Stimulated activated CD8-positive, alpha-beta memory T cell treated with anti-CD3 and anti-CD28 coated beads, Interleukin-7, amount 100 ng/mL, for 4 hours (primary cell): ENCODE data around the gene ZNF143.
"Not testable (repeated sequence)": the region's sequence is repeated elsewhere in the genome, so short reads cannot be mapped to it uniquely, and the experiment has no call there.

Experiments
- DNase-seq, 2 donors: peaks; one replicate each; pipeline ENCODE4 v3.0.0-alpha.2; 2020; ENCODE audit warnings: low read depth in 2 of 2

ZNF143 gene

DNA sequence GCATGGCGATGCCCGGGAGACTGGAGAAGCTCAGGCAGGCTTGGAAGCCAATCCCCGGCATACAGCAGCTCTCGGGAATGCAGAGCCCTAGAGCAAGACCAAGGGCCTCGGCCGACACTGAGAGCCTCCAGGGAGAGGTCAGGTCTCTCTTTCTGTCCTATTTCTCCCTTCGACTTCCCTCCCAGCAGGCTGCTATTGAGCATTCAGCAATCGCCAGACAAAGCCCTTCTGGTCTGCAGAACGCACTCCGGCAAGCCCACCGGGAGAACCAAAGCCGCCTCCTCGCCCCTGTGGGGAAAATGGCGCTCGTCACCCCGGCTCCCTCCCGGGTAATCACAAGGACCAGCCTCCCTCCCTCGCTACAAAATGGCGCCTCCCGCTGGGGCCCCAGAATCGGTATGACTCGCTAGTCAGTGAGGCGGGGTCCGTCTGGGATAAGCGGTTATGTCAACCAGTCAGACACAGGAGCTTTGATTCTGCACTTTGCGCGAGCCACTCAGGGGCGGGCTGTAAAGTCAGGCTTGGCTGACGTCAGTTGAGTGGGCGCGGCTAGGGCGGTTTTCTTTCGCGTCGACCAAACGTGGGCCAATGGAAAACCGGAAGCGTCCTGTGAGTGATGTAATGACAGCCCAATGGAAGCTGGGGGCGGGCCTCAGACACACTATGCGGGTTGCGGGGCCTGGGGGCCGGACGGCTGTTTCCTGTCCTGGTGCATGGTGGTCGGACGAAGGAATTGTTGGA is at the start of gene ZNF143:
Gene ZNF143, plus strand, starts transcription at position 691 of the 741 bp plus-strand sequence. CDS start 10,297 bp downstream, outside the sequence.
- peak; percentile 99 to 100 for DNase-seq

DNA sequence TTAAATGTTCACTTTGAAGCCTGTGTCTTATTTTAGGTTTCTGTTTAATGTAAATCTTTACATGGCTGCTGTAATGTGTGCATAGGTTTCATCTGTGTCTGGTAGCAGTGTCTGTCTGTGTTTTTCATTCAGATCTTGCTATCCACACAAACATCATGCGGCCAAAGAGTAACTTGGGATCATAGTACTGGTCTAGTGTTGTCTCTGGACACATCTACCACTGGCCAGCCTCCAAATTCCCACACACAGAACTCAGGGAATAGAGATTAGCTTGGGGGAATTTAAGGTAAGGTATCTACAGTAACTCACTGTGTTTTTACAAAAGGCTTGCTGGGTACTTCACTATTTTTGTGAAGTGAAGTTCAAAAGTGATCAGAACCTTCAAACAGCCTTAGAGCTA is 32.1 kb upstream of the ZNF143 start:
- DNase-seq, result no peak

DNA sequence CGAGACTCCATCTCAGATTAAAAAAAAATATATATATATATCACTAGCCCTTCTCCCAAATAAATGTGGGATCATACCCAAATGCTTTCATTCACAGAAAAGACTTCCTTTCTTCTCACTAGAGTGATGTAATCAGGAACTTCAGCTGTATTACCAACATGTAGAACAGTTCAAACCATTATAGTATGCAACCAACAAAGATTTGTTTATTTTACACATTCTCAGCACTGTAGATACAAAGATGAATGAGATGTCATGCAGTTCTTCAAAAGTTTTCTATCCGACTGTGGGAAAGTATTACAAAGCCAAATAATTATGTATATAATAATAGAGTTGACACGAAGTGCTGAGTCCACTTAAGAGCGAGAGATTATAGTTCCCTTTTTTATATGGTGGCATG is 22.2 kb upstream of the ZNF143 start:
- no peak for DNase-seq

DNA sequence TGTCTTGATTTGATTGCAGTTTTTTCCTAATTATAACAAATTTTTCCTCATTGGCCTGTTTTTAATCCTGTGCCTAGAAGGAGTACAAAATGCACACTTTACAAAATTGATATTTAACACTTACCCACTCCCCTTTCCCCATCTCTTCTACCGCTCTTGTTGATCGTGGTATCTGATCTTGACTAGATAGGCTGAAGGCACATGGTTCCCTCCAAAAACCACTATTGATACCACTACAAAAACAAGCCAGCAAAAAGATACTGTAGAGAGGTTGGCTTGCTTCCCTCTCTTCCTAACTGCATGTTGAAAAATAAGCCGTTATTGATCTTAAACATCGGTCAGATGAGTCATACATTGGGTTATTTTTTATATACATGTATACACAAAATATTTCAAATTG is 14.6 kb upstream of the ZNF143 start:
- DNase-seq, result no peak

DNA sequence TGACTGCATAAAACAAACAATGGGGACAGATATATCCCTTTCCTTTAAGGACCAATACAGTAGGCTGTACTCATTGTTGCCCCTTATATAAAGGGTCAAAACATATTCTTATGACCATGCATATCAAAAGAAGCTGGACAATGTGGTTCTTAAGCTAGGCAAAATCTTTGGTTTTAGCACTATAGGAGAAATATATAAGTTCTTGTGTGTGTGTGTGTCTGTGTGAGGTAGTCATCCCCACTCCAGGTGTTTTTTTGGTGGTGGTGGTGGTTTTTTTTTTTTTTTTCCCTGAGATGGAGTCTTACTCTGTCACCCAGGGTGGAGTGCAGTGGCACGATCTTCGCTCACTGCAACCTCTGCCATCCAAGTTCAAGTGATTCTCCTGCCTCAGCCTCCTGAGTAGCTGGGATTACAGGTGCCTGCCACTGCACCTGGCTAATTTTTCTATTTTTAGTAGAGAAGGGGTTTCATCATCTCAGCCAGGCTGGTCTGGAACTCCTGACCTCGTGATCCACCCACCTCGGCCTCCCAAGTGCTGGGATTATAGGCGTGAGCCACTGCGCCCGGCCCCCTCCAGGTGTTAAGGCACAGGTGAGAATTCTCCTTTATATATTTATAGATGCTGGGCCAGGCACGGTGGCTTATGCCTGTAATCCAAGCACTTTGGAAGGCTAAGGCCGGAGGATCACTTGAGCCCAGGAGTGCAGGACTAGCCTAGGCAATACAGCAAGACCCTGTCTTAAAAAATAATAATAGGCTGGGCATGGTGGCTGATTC is 12.0 kb upstream of the ZNF143 start:
- DNase-seq, result no peak

DNA sequence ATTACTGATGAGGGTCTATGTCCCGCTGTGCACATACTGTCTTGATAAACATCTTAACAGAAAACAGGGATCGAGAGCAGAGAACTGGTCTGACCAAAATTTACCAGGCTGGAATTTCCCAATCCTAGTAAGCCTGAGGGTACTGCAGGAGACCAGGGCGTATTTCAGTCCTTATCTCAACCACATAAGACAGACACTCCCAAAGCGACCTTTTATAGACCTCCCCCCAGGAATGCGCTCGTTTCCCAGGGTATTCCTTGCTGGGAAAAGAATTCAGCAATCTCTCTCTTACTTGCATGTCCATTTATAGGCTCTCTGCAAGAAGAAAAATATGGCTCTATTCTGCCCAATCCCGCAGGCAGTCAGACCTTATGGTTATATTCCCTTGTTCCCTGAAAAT is 8.8 kb upstream of the ZNF143 start:
- DNase-seq, result not testable (repeated sequence)

DNA sequence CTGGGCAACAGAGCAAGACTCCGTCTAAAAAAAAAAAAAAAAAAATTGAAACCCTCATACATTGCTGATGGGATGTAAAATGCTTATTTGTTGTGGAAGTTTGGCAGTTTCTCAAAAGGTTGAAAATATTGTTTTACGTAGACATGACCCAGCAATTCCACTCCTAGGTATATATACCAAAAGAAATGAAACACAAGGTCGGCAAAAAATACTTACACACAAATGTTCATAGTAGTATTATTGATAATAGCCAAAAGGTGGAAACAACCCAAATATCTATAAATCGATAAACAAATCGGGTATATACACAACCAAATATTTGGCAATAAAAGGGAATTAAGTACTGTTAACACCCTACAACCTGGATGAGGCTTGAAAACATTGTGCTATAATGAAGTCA is 5.1 kb upstream of the ZNF143 start:
- no peak for DNase-seq

DNA sequence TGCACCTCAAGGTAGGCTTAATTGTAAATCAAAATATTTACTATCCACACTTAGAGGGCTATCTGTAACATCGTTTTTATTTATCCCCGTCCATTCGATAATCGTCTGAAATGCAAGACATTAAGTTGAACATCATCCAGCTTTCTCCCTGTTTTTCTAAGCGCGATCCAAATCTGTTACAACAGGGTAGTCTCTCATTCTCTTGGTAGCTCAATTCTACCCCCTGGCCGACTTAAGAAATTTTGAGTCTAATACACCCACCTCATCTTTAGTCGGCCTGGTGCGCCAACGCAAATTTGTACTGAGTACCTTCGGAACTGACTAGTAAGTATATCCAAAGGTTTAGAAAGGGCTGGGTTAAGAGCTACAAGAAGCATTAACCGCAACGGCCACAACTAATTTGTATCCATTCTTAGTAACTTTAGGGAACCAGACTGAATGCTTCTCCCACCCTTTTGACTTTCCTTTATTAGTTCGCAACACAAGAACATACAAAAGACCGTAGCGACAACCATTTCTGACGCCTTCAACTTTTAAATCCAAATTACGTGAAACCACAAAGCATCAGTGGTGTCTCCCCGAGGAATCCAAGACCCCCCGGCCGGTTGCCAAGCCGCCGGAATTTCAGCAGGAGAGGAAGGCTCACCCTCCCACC is 1.0 kb upstream of the ZNF143 start:
- DNase-seq, result peak; percentile 20 to 27

DNA sequence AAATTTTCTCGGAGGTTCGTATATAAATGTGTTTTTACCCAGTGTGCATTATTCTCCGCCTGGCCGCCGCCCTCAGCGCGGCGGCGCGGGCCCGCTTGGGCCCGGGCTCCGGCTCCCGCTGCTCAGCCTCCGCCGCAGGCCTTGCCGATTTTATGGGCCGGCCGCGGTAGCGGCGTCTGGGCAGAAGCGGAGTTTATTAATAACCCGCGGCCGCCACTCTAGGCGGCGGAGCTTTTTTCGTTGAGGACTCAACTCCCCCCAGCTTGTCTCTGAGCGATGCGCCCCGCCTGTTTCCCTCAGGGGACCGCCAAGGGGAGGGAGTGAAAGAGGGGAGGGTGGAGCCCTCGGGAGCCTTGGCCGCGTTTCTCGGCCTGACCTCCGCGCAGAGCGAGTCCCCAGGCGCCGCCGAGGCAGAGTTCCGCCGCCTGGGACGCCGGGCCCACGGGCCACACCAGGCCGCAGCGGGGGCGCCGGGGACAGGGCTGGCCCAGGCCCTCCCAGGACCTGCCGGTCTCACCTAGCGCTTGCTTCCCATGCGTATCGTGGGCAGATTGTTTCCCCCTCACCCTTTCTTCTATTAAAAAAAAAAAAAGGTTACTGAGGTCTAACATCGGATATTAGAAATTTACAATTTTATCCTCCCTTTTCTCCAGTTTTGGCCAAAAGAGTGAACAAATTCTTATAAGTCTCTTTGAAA is 399 bp downstream of the ZNF143 start:
- DNase-seq, result peak; percentile 64 to 74

DNA sequence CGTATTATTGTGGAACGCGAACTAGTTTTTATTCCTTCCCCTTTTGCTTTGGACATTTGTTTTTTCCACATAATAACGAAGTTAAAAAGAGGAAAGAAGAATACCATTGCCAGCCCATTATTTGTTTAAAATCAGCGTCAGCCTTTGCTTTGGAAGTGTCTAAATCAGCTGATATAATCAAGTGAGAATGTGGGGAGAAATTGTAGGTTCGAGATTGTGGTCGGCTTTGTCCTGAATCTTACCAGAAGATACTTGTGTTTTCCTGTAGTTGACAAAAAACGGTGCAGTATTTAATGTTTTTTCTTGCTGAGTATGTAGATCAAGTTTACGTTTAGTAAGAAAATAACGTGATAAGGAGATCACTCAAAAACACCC is 935 bp downstream of the ZNF143 start:
- no peak for DNase-seq

DNA sequence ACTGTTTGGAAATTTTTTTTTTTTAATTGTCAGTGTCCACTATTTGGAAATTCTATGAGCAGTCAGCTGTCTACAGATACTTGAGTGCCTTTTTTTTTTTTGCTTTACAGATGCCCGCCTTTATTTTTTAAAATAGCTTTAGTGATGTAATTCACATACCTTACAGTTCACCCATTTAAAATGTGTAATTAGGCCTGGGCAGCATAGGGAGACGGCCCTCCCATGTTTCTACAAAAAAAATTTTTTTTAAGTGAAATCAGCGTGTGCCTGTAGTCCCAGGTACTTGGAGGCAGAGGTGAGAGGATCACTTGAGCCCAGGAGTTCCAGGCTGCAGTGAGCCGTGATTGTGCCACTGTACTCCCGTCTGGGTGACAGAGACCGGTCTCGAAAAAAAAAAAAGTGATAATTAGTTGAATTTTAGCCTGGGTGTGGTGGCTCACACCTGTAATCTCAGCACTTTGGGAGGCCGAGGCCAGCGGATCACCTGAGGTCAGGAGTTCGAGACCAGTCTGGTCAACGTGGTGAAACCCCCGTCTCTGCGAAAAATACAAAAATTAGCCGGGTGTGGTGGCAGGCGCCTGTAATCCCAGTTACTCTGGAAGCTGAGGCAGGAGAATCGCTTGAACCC is 1.5 kb downstream of the ZNF143 start:
- no peak for DNase-seq

DNA sequence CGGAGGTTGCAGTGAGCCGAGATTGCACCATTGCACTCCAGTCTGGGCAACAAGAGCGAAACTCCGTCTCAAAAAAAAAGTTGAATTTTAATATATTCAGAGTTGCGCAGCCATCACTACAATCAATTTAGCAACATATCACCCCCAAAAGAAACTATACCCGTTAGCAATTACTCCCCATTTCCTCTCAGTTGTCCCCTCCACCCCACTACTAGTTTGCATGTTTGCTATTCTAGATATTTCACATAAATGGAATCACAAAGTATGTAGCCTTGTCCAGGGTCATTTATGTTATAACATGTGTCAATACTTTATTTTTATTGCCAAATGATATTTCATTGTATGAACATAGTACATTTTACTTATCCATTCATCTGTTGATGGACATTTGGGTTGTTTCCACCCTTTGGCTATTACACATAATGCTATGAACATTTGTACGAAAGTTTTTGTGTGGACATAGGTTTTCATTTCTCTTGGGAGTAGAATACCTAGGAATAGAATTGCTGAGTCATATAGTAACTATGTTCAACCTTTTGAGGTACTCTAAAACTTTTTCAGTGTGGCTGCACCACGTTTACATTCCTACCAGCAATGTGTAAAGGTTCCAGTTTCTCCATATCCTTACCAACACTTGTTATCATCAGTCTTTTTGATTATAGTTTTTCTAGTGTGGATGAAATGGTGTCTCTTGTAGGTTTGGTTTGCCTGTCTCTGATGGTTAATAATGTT is 2.2 kb downstream of the ZNF143 start:
- no peak for DNase-seq

DNA sequence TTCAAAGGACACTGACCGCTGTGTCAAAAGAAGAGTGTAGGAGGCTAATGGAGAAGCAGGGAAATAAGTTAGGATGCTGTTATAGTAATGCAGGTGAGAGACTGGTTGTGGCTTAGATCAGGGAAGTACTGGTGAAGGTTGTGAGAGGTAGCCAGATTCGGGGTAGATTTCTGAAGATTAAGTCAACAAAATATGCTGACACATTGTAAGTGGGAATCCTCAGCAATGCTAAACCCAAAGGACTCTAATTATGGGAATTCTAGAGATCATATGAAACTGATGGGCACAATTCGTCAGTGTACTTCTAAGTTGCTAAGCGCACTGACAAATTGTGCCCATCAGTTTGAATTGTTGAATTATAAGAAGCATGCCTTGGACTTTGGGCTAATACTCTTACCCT is 10.0 kb downstream of the ZNF143 start:
- no peak for DNase-seq

DNA sequence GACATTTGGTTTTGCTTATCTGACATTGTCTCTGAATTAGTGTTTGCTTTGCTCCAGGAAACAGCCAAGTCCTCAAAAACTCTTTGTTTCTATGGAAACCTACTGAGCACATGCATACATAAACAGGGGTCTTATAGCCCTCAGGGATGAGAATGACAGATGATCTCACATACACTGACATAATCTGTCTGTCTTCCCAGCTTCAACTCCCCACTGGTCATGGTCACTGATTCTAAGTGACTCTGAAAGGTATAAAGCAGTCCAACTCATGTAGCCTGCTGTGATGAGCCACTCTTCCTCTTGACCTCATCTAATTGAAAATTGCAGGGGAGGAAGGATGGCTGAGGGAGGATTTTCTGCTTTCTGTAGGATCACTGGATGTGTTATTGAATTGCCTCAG is 12.6 kb downstream of the ZNF143 start:
- DNase-seq, result no peak

DNA sequence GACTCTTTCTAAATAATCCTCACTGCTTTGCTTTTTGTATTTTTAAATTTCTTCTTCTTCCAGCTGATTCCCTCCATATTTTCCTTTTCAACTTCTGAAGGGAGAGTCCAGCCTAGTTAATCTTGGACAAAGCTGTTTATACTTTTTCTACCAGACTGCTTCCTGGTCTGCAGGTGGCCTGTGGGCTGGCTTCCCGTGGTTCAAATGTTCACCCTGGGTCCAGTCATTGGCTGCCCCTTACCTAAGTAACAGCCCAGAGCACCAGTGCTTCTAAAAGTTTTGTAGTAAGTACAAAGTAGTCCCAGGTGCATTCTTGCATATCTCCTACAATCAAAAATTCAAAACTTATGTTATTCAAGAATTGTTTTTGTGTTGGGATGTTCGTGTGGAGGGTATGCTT is 19.1 kb downstream of the ZNF143 start:
- DNase-seq, result no peak

DNA sequence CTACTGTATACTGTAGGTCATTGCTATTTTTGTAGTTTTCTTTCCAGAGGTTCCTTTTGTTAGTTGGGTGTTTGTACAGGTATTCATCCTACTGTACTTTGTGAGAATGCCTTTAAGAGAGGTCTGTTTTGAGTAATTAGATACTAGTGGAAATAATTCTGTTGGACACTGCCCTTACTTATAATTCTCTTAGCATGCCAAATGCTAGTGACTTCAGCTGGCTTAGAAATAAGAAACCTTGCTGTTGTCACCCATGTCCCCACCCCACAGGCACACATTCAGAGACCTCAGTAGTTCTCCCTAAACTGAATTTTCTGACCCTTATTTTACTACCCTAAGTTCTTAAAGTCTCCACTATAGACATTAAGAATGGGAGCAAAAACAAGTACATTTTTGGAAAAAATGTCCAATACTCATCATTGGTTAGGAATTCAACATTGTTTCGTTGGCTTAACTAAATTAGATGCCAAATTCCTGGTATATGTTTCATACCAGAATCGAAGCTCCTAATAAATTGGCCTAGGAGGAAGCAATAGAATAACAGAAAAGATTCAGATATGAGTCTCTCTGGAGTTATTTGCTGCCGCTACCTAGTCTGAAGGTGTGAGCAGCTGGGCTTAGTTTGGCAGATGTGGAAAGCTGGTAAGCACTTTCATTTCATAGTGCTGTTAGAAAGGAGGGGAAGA is 28.4 kb downstream of the ZNF143 start:
- no peak for DNase-seq

DNA sequence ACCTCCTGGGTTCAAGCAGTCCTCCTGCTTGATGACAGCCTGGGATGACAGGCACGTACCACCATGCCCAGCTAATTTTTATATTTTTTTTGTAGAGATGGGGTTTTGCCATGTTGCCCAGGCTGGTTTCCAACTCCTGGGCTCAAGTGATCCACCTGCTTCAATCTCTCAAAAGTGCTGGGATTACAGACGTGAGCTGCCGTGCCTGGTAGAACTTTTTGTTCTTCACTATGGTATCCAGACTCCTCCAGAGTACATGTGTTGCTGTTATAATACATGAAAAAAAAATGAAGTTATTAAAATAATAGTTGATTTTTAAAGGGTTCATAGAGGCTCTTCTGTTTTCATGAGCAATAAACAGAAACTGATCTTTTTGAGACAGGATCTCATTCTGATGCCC is 29.6 kb downstream of the ZNF143 start:
- DNase-seq, result no peak

DNA sequence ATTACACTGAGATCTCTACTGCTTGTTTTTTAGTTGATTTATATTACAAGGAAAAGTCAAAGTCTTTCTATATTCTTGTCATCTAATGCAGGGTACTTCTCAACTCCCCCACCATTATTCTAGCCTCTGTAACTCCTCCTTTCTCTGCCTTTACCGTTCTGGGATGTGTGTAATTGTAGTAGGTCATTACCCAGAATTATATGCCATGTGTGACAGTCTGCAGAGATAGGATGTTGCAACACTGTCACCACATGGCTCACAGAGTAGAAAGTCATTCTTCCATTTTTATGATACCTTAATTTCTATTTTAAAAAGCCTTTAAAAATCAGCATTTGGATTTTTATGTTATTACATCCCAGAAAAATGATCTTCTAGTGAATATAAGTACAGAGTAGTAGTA is 32.7 kb downstream of the ZNF143 start:
- no peak for DNase-seq

DNA sequence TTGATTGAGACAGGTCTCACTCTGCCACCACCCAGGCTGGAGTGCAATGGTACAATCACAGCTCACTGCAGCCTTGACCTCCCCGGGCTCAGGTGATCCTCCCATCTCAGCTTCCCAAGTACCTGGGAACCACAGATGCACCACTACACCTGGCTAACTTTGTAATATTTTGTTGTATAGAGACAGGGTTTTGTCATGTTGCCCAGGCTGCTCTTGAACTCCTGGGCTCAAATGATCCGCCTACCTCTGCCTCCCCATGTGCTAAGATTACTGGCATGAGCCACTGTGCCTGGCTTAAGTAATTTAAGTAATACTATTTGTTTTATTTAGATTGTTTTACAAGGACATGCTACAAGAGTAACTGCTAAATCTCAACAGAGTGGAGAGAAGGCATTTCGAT is 33.5 kb downstream of the ZNF143 start:
- DNase-seq, result no peak

DNA sequence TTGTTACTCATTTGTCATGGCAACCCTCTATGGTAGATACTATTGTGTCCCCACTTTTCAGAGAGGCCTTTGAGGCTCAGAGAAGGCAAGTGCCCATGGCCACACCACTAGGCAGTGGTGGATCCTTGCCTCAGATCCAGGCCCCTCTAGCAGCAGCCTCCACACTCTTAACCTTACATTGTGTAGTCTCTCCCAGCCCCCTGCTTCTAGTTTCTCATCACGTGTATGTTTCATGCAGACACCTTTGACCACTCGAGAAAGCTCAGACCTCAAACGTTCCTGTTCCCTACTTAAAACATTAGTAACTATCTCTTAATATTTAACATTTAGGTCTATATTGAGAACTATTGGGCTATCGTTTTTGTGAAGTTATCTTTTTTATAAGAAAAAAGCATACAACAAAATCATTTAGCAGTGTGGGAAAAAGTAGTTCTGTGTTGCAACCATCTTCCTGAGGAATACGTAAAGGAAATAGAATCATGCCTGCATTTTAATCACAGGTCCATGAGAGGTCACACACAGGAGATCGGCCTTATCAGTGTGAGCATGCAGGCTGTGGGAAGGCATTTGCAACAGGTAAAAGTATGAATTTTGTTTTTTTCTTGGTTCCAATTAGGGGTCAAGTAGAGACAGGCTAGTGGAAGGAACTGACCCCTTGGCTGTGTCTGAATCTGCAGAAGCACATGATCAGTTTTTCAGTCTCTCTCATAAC is 35.1 kb downstream of the ZNF143 start:
- no peak for DNase-seq
